Spleen (tissue), 7 donors: ENCODE results near the gene NOP56.

ENCODE experiments used
- CTCF ChIP-seq, 11 experiments: fragments of 200-600 bp in 7 of 11; fragments of 450-650 bp in 4 of 11; sonication (generic) in 4 of 11; IDR thresholded peaks in 8 of 11; conservative IDR thresholded peaks in 3 of 11; 1 replicate in 7 of 11; 2 replicates in 4 of 11; pipeline versions ENCODE4 v1.4.0 to v1.8.0; 2016 to 2021; ENCODE audit warnings: antibody characterized with exemption in 11 of 11, inconsistent platforms in 4 of 11, mild to moderate bottlenecking in 1 of 11
- POLR2A ChIP-seq, 3 donors: fragments of 450-650 bp; IDR thresholded peaks; one replicate each; pipeline ENCODE4 v1.5.1; 2017; ENCODE audit warnings: antibody characterized with exemption in 3 of 3, mild to moderate bottlenecking in 1 of 3
- donor health status: DM: no; HTN: no; CAD: no; lungs with moderate emphysema.
- donor health status: DM: no; HTN: no; CAD: no.
- donor health status: DM: no; HTN: no; CAD: no.

GRCh38 chr20:2654384-2654822 is 2.0 kb downstream of the NOP56 start:
- no peak for TF ChIP-seq CTCF (IDR thresholded peaks at IDR 0.05 in 8 of 11, conservative IDR thresholded peaks at IDR 0.05 in 3 of 11)
- TF ChIP-seq POLR2A (IDR thresholded peaks at IDR 0.05) = no peak
